GM12874 (cell line): ENCODE results near the gene CEBPE.

Experiments used
- TF ChIP-seq, protein P1 (sequence below): IDR thresholded peaks from 2 replicates; pipeline ENCODE4 v1.5.1; 2011; ENCODE audit warnings: low read depth, mild to moderate bottlenecking, control low read depth, low read length, moderate library complexity; ENCODE audit not compliant: insufficient read depth

The CEBPE gene

GRCh38 chr14:23125933-23126524, 7.0 kb upstream of the CEBPE start:
- TF ChIP-seq, protein P1, sequence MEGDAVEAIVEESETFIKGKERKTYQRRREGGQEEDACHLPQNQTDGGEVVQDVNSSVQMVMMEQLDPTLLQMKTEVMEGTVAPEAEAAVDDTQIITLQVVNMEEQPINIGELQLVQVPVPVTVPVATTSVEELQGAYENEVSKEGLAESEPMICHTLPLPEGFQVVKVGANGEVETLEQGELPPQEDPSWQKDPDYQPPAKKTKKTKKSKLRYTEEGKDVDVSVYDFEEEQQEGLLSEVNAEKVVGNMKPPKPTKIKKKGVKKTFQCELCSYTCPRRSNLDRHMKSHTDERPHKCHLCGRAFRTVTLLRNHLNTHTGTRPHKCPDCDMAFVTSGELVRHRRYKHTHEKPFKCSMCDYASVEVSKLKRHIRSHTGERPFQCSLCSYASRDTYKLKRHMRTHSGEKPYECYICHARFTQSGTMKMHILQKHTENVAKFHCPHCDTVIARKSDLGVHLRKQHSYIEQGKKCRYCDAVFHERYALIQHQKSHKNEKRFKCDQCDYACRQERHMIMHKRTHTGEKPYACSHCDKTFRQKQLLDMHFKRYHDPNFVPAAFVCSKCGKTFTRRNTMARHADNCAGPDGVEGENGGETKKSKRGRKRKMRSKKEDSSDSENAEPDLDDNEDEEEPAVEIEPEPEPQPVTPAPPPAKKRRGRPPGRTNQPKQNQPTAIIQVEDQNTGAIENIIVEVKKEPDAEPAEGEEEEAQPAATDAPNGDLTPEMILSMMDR, result no peak

GRCh38 chr14:23125011-23125410, 6.0 kb upstream of the CEBPE start:
- TF ChIP-seq, protein P1, result no peak

DNA sequence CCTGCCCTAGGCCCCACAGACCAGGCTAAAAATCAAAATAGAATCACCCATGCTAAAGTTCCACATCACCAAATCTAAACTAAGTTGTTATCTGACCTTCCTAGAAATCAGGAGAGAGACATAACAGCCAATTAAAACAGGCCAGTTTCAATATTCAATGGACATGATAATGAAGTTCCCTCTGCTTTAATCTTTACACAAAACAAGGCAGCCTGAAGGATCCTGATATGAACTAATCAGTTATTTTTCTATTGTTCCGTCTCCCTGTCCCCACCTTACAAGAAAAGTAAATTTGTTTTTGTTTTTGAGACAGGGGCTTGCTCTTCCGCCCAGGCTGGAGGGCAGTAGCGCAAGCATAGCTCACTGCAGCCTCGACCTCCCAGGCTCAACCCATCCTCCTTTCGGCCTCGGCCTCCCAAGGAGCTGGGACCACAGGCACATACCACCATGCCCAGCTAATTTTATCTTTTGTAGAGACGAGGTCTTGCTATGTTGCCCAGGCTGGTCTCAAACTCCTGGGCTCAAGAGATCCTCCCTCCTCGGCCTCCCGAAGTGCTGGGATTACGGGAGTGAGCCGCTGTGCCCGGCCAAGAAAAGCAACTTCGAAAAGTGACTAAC, 5.4 kb upstream of the CEBPE start:
- TF ChIP-seq, protein P1, result no peak

DNA sequence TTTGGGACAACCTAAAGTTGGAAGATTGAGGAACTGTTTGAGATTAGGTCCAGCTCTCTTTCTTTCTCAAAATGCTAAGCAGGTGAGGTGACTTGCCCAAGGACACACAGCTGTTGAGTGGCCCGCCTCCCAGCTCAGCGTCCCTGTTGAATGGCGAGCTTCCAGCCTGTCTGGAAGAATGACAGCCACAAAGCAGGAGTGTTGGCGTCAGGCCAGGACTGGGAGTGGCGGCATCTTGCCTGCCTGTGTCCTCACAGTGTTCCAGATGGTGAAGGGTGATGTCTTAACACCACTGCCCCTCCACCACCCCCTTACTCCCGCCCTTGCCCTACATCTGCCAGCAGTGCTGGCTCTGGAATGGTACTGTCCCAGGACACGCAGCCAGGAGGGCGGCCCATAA, 4.4 kb upstream of the CEBPE start:
- TF ChIP-seq, protein P1, result no peak

GRCh38 chr14:23122086-23122485, 3.0 kb upstream of the CEBPE start:
- TF ChIP-seq, protein P1, result no peak

DNA sequence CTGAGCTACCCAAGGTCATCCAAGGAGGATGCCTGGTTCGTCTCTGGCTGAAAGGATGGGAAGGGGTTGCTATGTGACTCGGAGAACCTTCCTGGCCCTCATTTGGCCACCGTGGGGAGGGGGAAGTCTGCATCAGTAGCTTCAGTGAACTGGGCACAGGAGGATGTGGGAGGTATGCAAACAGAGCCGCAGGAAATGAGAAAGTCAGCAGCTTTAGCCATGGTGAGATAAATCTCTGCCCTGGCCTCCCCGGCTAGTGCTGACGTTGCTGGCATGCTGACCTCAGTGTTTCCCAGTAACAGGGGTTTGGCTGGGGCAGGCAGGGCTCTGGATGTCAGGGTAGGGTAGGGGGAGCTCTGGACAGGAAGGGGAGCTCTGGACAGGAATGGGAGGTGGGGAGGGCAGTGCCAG, 2.3 kb upstream of the CEBPE start:
- TF ChIP-seq, protein P1, result no peak

DNA sequence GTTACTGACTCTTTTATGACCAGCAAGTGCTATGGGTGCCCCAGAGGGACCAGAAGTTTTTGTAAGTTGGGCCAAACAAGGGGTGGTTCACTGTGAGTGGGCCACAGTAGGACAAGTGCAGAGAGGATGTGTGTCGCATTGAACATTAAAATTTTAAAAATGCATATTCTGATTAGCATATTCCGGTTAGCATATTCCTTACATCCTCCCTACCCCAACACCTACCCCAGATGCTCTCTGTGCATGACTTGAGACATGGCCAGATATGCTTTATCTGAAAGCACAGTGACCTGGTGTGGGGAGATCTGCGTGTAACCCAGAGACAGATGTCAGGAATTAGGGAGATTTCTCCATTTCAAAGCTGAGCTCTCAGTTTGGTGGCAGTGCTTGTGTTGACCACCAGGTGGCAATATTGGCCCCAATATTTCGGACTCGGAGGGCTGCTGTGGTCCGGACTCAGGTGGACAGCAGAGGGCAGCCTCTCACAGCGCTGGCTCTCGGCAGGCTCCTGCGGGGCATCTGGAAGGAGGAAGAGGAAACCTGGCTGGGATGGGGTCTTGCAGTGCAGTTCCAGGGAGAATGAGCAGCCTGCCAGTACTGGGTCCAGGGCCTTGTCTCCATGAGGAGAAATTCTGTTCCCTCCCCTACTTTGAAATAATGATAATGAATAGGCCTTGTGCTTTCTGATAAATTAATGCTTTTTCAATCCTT, 1.6 kb upstream of the CEBPE start:
- TF ChIP-seq, protein P1, result peak; percentile 99
